ENCODE measurements around the gene RAP1B.

GRCh38 chr12:68611094-68611805, 551 bp downstream of the RAP1B start:
- TF ChIP-seq EZH2 (IDR thresholded peaks at IDR 0.05), result no peak
- no peak for TF ChIP-seq POLR2AphosphoS5 (IDR thresholded peaks at IDR 0.05; ENCODE audit: borderline replicate concordance, low read depth, low read length)
- TF ChIP-seq FOXP2 (optimal IDR thresholded peaks at IDR 0.05; ENCODE audit: control extremely low read depth, extremely low read length, insufficient read depth), result no peak

Data from SK-N-MC (cell line).